Uterus (tissue), 4 donors: ENCODE results near the gene FAM47E. TPM values are rescaled to one million over a fixed set of nuclear protein-coding genes. Genes with fewer than 3 reads are reported as not detected.

Experiments used
- DNase-seq, 2 donors: peaks; one replicate each; pipeline ENCODE4 v3.0.0-alpha.2; 2019 to 2020
- H3K27ac ChIP-seq, 2 donors: fragments of 200-600 bp; sonication (generic); 1 replicate in 1 of 2; 2 replicates in 1 of 2; pipeline ENCODE4 v1.5.1; 2016 to 2018
- H3K27me3 ChIP-seq, 2 donors: fragments of 200-600 bp; sonication (generic); one replicate each; pipeline ENCODE4 v1.5.1; 2018 to 2019; ENCODE audit warnings: control low read depth in 1 of 2
- H3K36me3 ChIP-seq, 2 donors: fragments of 200-600 bp; sonication (generic); one replicate each; pipeline ENCODE4 v1.5.1; 2019; ENCODE audit warnings: control low read depth in 1 of 2
- H3K4me1 ChIP-seq, 2 donors: fragments of 200-600 bp; sonication (generic); one replicate each; pipeline ENCODE4 v1.5.1; 2018 to 2019; ENCODE audit warnings: control low read depth in 1 of 2
- H3K4me3 ChIP-seq, 2 donors: fragments of 200-600 bp; sonication (generic); 1 replicate in 1 of 2; 2 replicates in 1 of 2; pipeline ENCODE4 v1.5.1; 2018 to 2019; ENCODE audit warnings: mild to moderate bottlenecking in 1 of 2
- H3K9me3 ChIP-seq, 2 donors: fragments of 200-600 bp; sonication (generic); one replicate each; pipeline ENCODE4 v1.5.1; 2019; ENCODE audit warnings: control low read depth in 1 of 2
- POLR2A ChIP-seq, 2 donors: fragments of 450-650 bp; IDR thresholded peaks; one replicate each; pipeline ENCODE4 v1.6.1; 2016; ENCODE audit warnings: antibody characterized with exemption in 2 of 2, mild to moderate bottlenecking in 1 of 2, moderate library complexity in 1 of 2
- intact Hi-C: fragments of 100-400 bp; cut with DNase I; formaldehyde crosslinking; loops from one replicate; pipeline ENCODE4 v1.15.1; 2023; ENCODE audit warnings: low total_unique reads
- total RNA-seq, 4 donors: library from RNA; depleted of rRNA in 3 of 4; stranded (reverse); fragments of >200 nt in 3 of 4; gene quantifications; one replicate each; pipeline versions ENCODE4 v1.1.0 to v1.2.4, GENCODE V29; 2014 to 2023
- TF ChIP-seq, protein P1 (sequence below), 4 experiments: fragments of 200-600 bp in 2 of 4; fragments of 450-650 bp in 2 of 4; sonication (generic) in 2 of 4; IDR thresholded peaks; one replicate each; pipeline ENCODE4 v1.5.1; 2016 to 2019; ENCODE audit warnings: antibody characterized with exemption in 4 of 4, mild to moderate bottlenecking in 2 of 4, moderate library complexity in 1 of 4
- donor health status: DM: yes; HTN: yes; CAD: no.

FAM47E gene
- total RNA-seq, 4 donors from 2014 or later = 0.29 to 1.4 (median 1.2) TPM; not detected in 1

DNA sequence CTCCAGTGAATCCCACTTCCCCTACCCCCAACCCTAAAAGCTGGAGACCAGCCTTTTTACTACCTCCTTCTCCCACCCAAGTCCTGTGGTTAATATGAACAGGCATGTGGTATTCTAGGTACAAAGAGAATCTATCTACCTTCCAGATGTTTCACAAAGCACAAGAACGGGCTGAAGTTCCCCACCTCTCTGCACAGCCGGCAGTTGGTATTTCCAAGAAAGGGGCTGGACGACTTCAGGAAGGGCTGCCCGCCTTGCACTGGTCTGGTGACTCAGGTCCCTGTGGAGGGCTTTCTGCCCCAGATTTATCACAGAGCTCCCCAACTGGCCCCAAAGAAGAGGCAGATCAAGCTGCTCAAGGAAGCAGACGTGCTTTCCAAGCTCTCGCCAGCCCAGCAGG is 4.5 kb downstream of the FAM47E start:
- H3K27me3 ChIP-seq = no peaks in the 10 kb centered on the region
- no peaks in the 10 kb centered on the region for H3K9me3 ChIP-seq
- no peaks in the 10 kb centered on the region for H3K36me3 ChIP-seq
- no peak for TF ChIP-seq POLR2A (IDR thresholded peaks at IDR 0.05)
- TF ChIP-seq, protein P1, sequence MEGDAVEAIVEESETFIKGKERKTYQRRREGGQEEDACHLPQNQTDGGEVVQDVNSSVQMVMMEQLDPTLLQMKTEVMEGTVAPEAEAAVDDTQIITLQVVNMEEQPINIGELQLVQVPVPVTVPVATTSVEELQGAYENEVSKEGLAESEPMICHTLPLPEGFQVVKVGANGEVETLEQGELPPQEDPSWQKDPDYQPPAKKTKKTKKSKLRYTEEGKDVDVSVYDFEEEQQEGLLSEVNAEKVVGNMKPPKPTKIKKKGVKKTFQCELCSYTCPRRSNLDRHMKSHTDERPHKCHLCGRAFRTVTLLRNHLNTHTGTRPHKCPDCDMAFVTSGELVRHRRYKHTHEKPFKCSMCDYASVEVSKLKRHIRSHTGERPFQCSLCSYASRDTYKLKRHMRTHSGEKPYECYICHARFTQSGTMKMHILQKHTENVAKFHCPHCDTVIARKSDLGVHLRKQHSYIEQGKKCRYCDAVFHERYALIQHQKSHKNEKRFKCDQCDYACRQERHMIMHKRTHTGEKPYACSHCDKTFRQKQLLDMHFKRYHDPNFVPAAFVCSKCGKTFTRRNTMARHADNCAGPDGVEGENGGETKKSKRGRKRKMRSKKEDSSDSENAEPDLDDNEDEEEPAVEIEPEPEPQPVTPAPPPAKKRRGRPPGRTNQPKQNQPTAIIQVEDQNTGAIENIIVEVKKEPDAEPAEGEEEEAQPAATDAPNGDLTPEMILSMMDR (IDR thresholded peaks at IDR 0.05) = no peak
- DNase-seq = no peak
- H3K4me1 ChIP-seq = peaks cover 0 to 7% of the 10 kb centered on the region in 2 donors
- intact Hi-C loops = no loop called here
- H3K27ac ChIP-seq = no peak overlapping the region
- no peak overlapping the region for H3K4me3 ChIP-seq

- intact Hi-C loops = no loop called here
- no peaks in the 10 kb centered on the region for H3K36me3 ChIP-seq
- TF ChIP-seq, protein P1 (IDR thresholded peaks at IDR 0.05) = no peak
- TF ChIP-seq POLR2A (IDR thresholded peaks at IDR 0.05) = no peak
- H3K27me3 ChIP-seq = no peaks in the 10 kb centered on the region
- no peak for DNase-seq
- H3K27ac ChIP-seq = no peak overlapping the region
- peaks cover 0 to 3% of the 10 kb centered on the region in 2 donors for H3K4me1 ChIP-seq
- no peak overlapping the region for H3K4me3 ChIP-seq
- H3K9me3 ChIP-seq = no peaks in the 10 kb centered on the region
Measured at GRCh38 chr4:76256968-76257367, 5.4 kb downstream of the FAM47E start.

DNA sequence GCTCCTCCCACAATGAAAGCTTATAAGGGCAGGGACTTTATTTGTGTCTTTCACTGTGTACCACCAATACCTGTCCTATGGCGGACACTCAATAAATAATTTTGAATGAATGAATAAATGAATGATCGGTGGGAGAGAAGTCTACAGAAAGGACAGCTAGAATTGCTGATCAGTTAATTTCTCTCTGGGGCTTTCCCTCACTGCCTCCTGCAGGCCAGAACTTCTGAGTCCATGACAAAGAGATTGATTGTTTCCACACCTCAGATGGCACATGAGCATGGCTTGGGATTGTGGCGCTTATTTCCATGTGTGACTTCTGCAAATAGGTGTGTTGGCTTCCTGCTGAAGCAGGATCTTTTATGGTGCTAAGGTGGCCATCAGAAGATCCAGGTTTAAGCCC is 6.3 kb downstream of the FAM47E start:
- H3K9me3 ChIP-seq = no peaks in the 10 kb centered on the region
- H3K4me3 ChIP-seq = no peak overlapping the region
- H3K36me3 ChIP-seq = no peaks in the 10 kb centered on the region
- no peaks in the 10 kb centered on the region for H3K4me1 ChIP-seq
- DNase-seq = no peak
- H3K27ac ChIP-seq = no peak overlapping the region
- TF ChIP-seq, protein P1 (IDR thresholded peaks at IDR 0.05) = no peak
- no peak for TF ChIP-seq POLR2A (IDR thresholded peaks at IDR 0.05)
- no peaks in the 10 kb centered on the region for H3K27me3 ChIP-seq
- intact Hi-C loops = no loop called here

GRCh38 chr4:76260571-76260970 is 9.1 kb downstream of the FAM47E start:
- no peaks in the 10 kb centered on the region for H3K9me3 ChIP-seq
- no peak for DNase-seq
- H3K4me1 ChIP-seq = no peaks in the 10 kb centered on the region
- TF ChIP-seq, protein P1 (IDR thresholded peaks at IDR 0.05) = no peak
- no peak for TF ChIP-seq POLR2A (IDR thresholded peaks at IDR 0.05)
- H3K4me3 ChIP-seq = no peak overlapping the region
- no peak overlapping the region for H3K27ac ChIP-seq
- intact Hi-C loops = no loop called here
- no peaks in the 10 kb centered on the region for H3K36me3 ChIP-seq
- H3K27me3 ChIP-seq = no peaks in the 10 kb centered on the region

DNA sequence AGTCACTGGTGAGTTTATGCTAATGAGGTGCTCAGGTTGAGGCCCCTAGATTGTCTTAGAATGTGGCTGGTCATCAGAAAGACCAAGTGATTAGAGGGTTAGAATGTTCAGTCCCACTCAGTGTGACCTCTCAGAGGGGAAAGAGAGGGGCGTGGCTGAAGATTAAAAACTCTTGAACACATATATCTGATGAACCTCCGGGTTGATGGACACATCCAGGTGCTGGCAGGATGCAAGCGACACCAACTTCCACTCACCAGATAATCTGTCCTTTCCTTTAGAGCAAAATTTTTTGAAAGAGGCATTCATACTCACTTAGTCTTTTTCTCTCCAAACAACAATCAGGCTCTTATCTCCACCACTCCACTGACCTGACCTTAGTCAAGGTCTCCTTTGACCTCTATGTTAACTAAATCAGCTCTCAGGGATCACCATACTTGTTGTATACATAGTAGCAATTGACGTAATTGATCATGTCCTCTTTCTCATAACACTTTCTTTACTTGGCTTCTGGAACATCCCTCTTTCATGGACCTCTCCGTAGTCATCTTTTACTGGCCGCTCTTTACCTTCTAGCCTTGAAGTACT is 14.2 kb downstream of the FAM47E start:
- no peak overlapping the region for H3K27ac ChIP-seq
- DNase-seq = no peak
- H3K27me3 ChIP-seq = no peaks in the 10 kb centered on the region
- H3K4me3 ChIP-seq = no peak overlapping the region
- TF ChIP-seq POLR2A (IDR thresholded peaks at IDR 0.05) = no peak
- TF ChIP-seq, protein P1 (IDR thresholded peaks at IDR 0.05) = no peak
- H3K9me3 ChIP-seq = no peaks in the 10 kb centered on the region
- intact Hi-C loops = no loop called here
- no peaks in the 10 kb centered on the region for H3K4me1 ChIP-seq
- no peaks in the 10 kb centered on the region for H3K36me3 ChIP-seq
